GM23338 (cell line): ENCODE results near the gene KLHDC8A. TPM values are rescaled to one million over a fixed set of nuclear protein-coding genes. Genes with fewer than 3 reads are reported as not detected.

ENCODE experiments used
- ATAC-seq: fragments of 200-7000 bp; cut with Tn5 transposase; 3 replicates; pipeline ENCODE4 v1.9.1; 2020
- DNase-seq: peaks from one replicate; pipeline ENCODE4 v3.0.0-alpha.2; 2015; ENCODE audit warnings: low spot score
- H2AFZ ChIP-seq: fragments of 200-600 bp; sonication (generic); 2 replicates; pipeline ENCODE4 v1.8.0; 2016; ENCODE audit warnings: antibody characterized with exemption, mild to moderate bottlenecking, moderate library complexity
- H3F3A ChIP-seq: fragments of 200-600 bp; sonication (generic); replicated peaks from 2 replicates; pipeline ENCODE4 v1.8.0; 2017; ENCODE audit warnings: antibody characterized with exemption, mixed run types, low read depth
- H3K27ac ChIP-seq: fragments of 200-600 bp; sonication (generic); 2 replicates; pipeline ENCODE4 v1.6.1; 2016; ENCODE audit warnings: low read depth
- H3K27me3 ChIP-seq: fragments of 200-600 bp; sonication (generic); 2 replicates; pipeline ENCODE4 v1.8.0; 2016; ENCODE audit warnings: mild to moderate bottlenecking, mixed run types, moderate library complexity; ENCODE audit not compliant: insufficient read depth
- H3K36me3 ChIP-seq: fragments of 200-600 bp; sonication (generic); 2 replicates; pipeline ENCODE4 v1.8.0; 2016; ENCODE audit warnings: mild to moderate bottlenecking; ENCODE audit not compliant: insufficient read depth
- H3K4me1 ChIP-seq: fragments of 200-600 bp; sonication (generic); 2 replicates; pipeline ENCODE4 v1.8.0; 2016; ENCODE audit warnings: mild to moderate bottlenecking, moderate library complexity; ENCODE audit not compliant: insufficient read depth
- H3K4me2 ChIP-seq: fragments of 200-600 bp; sonication (generic); 2 replicates; pipeline ENCODE4 v1.7.1; 2017; ENCODE audit warnings: mixed run types
- H3K4me3 ChIP-seq: fragments of 200-600 bp; sonication (generic); 2 replicates; pipeline ENCODE4 v1.6.1; 2016; ENCODE audit warnings: mixed run types
- H3K79me2 ChIP-seq: fragments of 200-600 bp; sonication (generic); replicated peaks from 2 replicates; pipeline ENCODE4 v1.8.0; 2017; ENCODE audit warnings: mild to moderate bottlenecking; ENCODE audit not compliant: insufficient read depth
- H3K9me2 ChIP-seq: fragments of 200-600 bp; sonication (generic); 2 replicates; pipeline ENCODE4 v1.8.0; 2017; ENCODE audit not compliant: insufficient read depth
- H4K20me1 ChIP-seq: fragments of 200-600 bp; sonication (generic); replicated peaks from 2 replicates; pipeline ENCODE4 v1.8.0; 2017; ENCODE audit warnings: mild to moderate bottlenecking; ENCODE audit not compliant: insufficient read depth
- H3K27ac Mint-ChIP-seq: 2 replicates; pipeline ENCODE4 v1.8.0; 2020; ENCODE audit warnings: inconsistent platforms, mild to moderate bottlenecking, moderate library complexity, mixed read lengths
- H3K27me3 Mint-ChIP-seq: 3 replicates; pipeline ENCODE4 v1.8.0; 2022; ENCODE audit warnings: low read depth, mild to moderate bottlenecking, moderate library complexity, mixed read lengths, inconsistent platforms; ENCODE audit not compliant: insufficient read depth, poor library complexity
- H3K36me3 Mint-ChIP-seq: 3 replicates; pipeline ENCODE4 v1.8.0; 2021; ENCODE audit warnings: low read depth, mild to moderate bottlenecking, inconsistent platforms, moderate library complexity, mixed read lengths
- H3K4me1 Mint-ChIP-seq: 3 replicates; pipeline ENCODE4 v1.8.0; 2020; ENCODE audit warnings: mild to moderate bottlenecking, inconsistent platforms, mixed read lengths
- H3K4me3 Mint-ChIP-seq: 3 replicates; pipeline ENCODE4 v1.8.0; 2021; ENCODE audit warnings: moderate library complexity, mild to moderate bottlenecking, inconsistent platforms, mixed read lengths
- H3K9me3 Mint-ChIP-seq: 3 replicates; pipeline ENCODE4 v1.8.0; 2020; ENCODE audit warnings: moderate library complexity, mild to moderate bottlenecking, inconsistent platforms, mixed read lengths
- CREB1 ChIP-seq: fragments of 250-450 bp; sonication (Bioruptor Pico); IDR thresholded peaks from 2 replicates; pipeline ENCODE4 v1.5.0; 2020; ENCODE audit warnings: low read depth, mild to moderate bottlenecking, moderate library complexity
- CTCF ChIP-seq, 2 experiments: fragments of 200-600 bp in 1 of 2; sonication (generic) in 1 of 2; conservative IDR thresholded peaks; 2 replicates each; pipeline versions ENCODE4 v1.5.1 to v1.6.1; 2016 to 2017; ENCODE audit warnings: antibody characterized with exemption in 2 of 2, low read depth in 2 of 2, mild to moderate bottlenecking in 2 of 2, moderate library complexity in 1 of 2
- ETS1 ChIP-seq: IDR thresholded peaks from 2 replicates; pipeline ENCODE4 v1.6.1; 2016; ENCODE audit warnings: antibody characterized with exemption
- EZH2 ChIP-seq: fragments of 200-600 bp; sonication (generic); IDR thresholded peaks from one replicate; pipeline ENCODE4 v1.8.0; 2017; ENCODE audit warnings: antibody characterized with exemption, mild to moderate bottlenecking, low read depth; ENCODE audit not compliant: unreplicated experiment
- EZH2phosphoT487 ChIP-seq: fragments of 200-600 bp; sonication (generic); IDR thresholded peaks from one replicate; pipeline ENCODE4 v1.8.1; 2018; ENCODE audit warnings: antibody characterized with exemption; ENCODE audit not compliant: unreplicated experiment
- JUNB ChIP-seq: IDR thresholded peaks from one replicate; pipeline ENCODE4 v1.6.1; 2016; ENCODE audit warnings: antibody characterized with exemption; ENCODE audit not compliant: unreplicated experiment
- NANOG ChIP-seq: IDR thresholded peaks from 2 replicates; pipeline ENCODE4 v1.6.1; 2016; ENCODE audit warnings: antibody characterized with exemption, borderline replicate concordance
- POLR2AphosphoS5 ChIP-seq: IDR thresholded peaks from 2 replicates; pipeline ENCODE4 v1.6.1; 2016; ENCODE audit warnings: antibody characterized with exemption, low read depth
- REST ChIP-seq: IDR thresholded peaks from one replicate; pipeline ENCODE4 v1.6.1; 2018; ENCODE audit warnings: antibody characterized with exemption; ENCODE audit not compliant: unreplicated experiment
- STAT1 ChIP-seq: IDR thresholded peaks from one replicate; pipeline ENCODE4 v1.6.1; 2016; ENCODE audit warnings: antibody characterized with exemption; ENCODE audit not compliant: unreplicated experiment
- ZNF114 ChIP-seq: fragments of 250-450 bp; sonication (Bioruptor Pico); IDR thresholded peaks from 2 replicates; pipeline ENCODE4 v1.5.0; 2020; ENCODE audit warnings: mild to moderate bottlenecking, moderate library complexity
- ZNF331 ChIP-seq: fragments of 250-450 bp; sonication (Bioruptor Pico); IDR thresholded peaks from 2 replicates; pipeline ENCODE4 v1.5.0; 2020; ENCODE audit warnings: low read depth, mild to moderate bottlenecking, moderate library complexity
- ZNF462 ChIP-seq: fragments of 250-450 bp; sonication (Bioruptor Pico); IDR thresholded peaks from 2 replicates; pipeline ENCODE4 v1.5.0; 2020; ENCODE audit warnings: mild to moderate bottlenecking, moderate library complexity
- polyA plus RNA-seq: library from polyadenylated mRNA; unstranded; fragments of >200 nt; fragmentation: Nextera tagmentation; extraction: Ambion mirVana; gene quantifications from 2 replicates; pipeline ENCODE4 v1.2.1, GENCODE V29; 2016
- total RNA-seq: library from RNA; depleted of rRNA; stranded (reverse); fragments of >200 nt; shearing (Covaris generic); gene quantifications from 2 replicates; pipeline ENCODE4 v1.2.3, GENCODE V29; 2014

KLHDC8A gene
- total and polyA plus RNA-seq, 2 experiments from 2014 or later = 1.7 to 2.8 TPM

- Histone ChIP-seq H3K9me2 (no peaks in the 10 kb centered on the region), H3K4me3 (no peak overlapping the region), H4K20me1 (no peaks in the 10 kb centered on the region), H2AFZ (no peak overlapping the region), H3K27ac (no peak overlapping the region), H3K4me2 (no peak overlapping the region), H3K79me2 (no peaks in the 10 kb centered on the region), H3K36me3 (no peaks in the 10 kb centered on the region), H3K27me3 (no peaks in the 10 kb centered on the region), H3F3A (no peaks in the 10 kb centered on the region), H3K4me1 (no peaks in the 10 kb centered on the region)
- H3K27me3 Mint-ChIP-seq = peaks cover 4% of the 10 kb centered on the region
- no peaks in the 10 kb centered on the region for H3K36me3 Mint-ChIP-seq
- TF ChIP-seq NANOG (no peak), STAT1 (no peak), CTCF (conservative IDR thresholded peaks at IDR 0.05; ENCODE audit: low read depth in 2 of 2) (no peak), POLR2AphosphoS5 (no peak), CREB1 (CRISPR knock-in tag) (no peak), REST (no peak), ZNF331 (CRISPR knock-in tag) (no peak), ETS1 (no peak), ZNF114 (no peak), EZH2phosphoT487 (no peak), ZNF462 (no peak), JUNB (no peak), EZH2 (no peak)
- H3K4me1 Mint-ChIP-seq = no peaks in the 10 kb centered on the region; the same call in 2 of the 3 replicates
- H3K4me3 Mint-ChIP-seq = no peak overlapping the region
- H3K9me3 Mint-ChIP-seq = peaks cover 3% of the 10 kb centered on the region; the same call in 1 of the 3 replicates
- no peak for ATAC-seq
- no peak for DNase-seq
- no peak overlapping the region for H3K27ac Mint-ChIP-seq
Measured at GRCh38 chr1:205391386-205391785, 34.7 kb upstream of the KLHDC8A start.
